SU-DHL-6 (cell line): ENCODE measurements around the gene NANOS3.

Experiments used
- H2AFZ ChIP-seq: fragments of 200-600 bp; sonication (generic); 2 replicates; pipeline ENCODE4 v1.6.1; 2014; ENCODE audit warnings: low read depth, mild to moderate bottlenecking, moderate library complexity, mixed read lengths, antibody characterized with exemption, low read length; ENCODE audit not compliant: severe bottlenecking
- H3F3A ChIP-seq: fragments of 200-600 bp; shearing (Covaris generic); 2 replicates; pipeline ENCODE4 v1.6.0; 2016; ENCODE audit warnings: antibody characterized with exemption, mild to moderate bottlenecking; ENCODE audit not compliant: insufficient read depth
- H3K27ac ChIP-seq: fragments of 200-600 bp; sonication (generic); 2 replicates; pipeline ENCODE4 v1.5.1; 2016; ENCODE audit warnings: low read depth, mild to moderate bottlenecking, low read length, moderate library complexity, mixed read lengths
- H3K27me3 ChIP-seq: fragments of 200-600 bp; sonication (generic), shearing (Covaris generic); 2 replicates; pipeline ENCODE4 v1.6.0; 2014; ENCODE audit warnings: mild to moderate bottlenecking, low read length
- H3K36me3 ChIP-seq: fragments of 200-600 bp; sonication (generic); 2 replicates; pipeline ENCODE4 v1.6.1; 2014; ENCODE audit warnings: mild to moderate bottlenecking, low read length, mixed read lengths
- H3K4me2 ChIP-seq: fragments of 300-600, 200-600 bp; shearing (Covaris generic), sonication (generic); 2 replicates; pipeline ENCODE4 v1.6.0; 2014; ENCODE audit warnings: low read length, low read depth, mild to moderate bottlenecking; ENCODE audit not compliant: poor library complexity, severe bottlenecking
- H3K4me3 ChIP-seq: fragments of 200-600 bp; sonication (generic); 2 replicates; pipeline ENCODE4 v1.5.1; 2014; ENCODE audit warnings: antibody characterized with exemption, low read length, mild to moderate bottlenecking, mixed read lengths; ENCODE audit not compliant: insufficient read depth, poor library complexity, severe bottlenecking
- H3K79me2 ChIP-seq: fragments of 200-600 bp; sonication (generic); 2 replicates; pipeline ENCODE4 v1.6.1; 2014; ENCODE audit warnings: mild to moderate bottlenecking, low read length, moderate library complexity; ENCODE audit not compliant: insufficient read depth
- H3K9ac ChIP-seq: fragments of 200-600 bp; sonication (generic); 2 replicates; pipeline ENCODE4 v1.7.0; 2014; ENCODE audit warnings: mild to moderate bottlenecking, low read length
- H3K9me2 ChIP-seq: fragments of 200-600 bp; sonication (generic); replicated peaks from 2 replicates; pipeline ENCODE4 v1.6.1; 2014; ENCODE audit warnings: low read length; ENCODE audit not compliant: insufficient read depth
- H3K9me3 ChIP-seq: fragments of 200-600 bp; sonication (generic); 2 replicates; pipeline ENCODE4 v1.6.1; 2014; ENCODE audit warnings: low read length, mixed read lengths; ENCODE audit not compliant: insufficient read depth
- H4K20me1 ChIP-seq: fragments of 200-600 bp; sonication (generic); 2 replicates; pipeline ENCODE4 v1.6.1; 2014; ENCODE audit warnings: low read depth, mild to moderate bottlenecking, antibody characterized with exemption, low read length, moderate library complexity, mixed read lengths
- CTCF ChIP-seq: fragments of 200-600 bp; sonication (generic); IDR thresholded peaks from one replicate; pipeline ENCODE4 v1.5.1; 2017; ENCODE audit warnings: antibody characterized with exemption, mild to moderate bottlenecking, low read length, moderate library complexity; ENCODE audit not compliant: insufficient read depth, poor library complexity, severe bottlenecking
- EZH2phosphoT487 ChIP-seq: fragments of 200-600 bp; sonication (generic), shearing (Covaris generic); conservative IDR thresholded peaks from 2 replicates; pipeline ENCODE4 v1.6.1; 2018; ENCODE audit warnings: mild to moderate bottlenecking, antibody characterized with exemption, low read length, moderate library complexity, mixed read lengths

NANOS3 gene

GRCh38 chr19:13861392-13861713 lies 15.6 kb upstream of the NANOS3 start:
- no peak overlapping the region for H3K4me3 ChIP-seq
- no peaks in the 10 kb centered on the region for H3K79me2 ChIP-seq
- H4K20me1 ChIP-seq, result no peaks in the 10 kb centered on the region
- H3K27me3 ChIP-seq, result no peaks in the 10 kb centered on the region
- peak overlapping the region; percentile 55 for H3K4me2 ChIP-seq
- H3K9ac ChIP-seq, result peak overlapping the region; percentile 26; the same call in 1 of the 2 replicates
- no peaks in the 10 kb centered on the region for H3K36me3 ChIP-seq
- no peaks in the 10 kb centered on the region for H3F3A ChIP-seq
- TF ChIP-seq EZH2phosphoT487, result no peak
- TF ChIP-seq CTCF, result no peak
- H3K27ac ChIP-seq, result no peak overlapping the region
- no peaks in the 10 kb centered on the region for H3K9me3 ChIP-seq
- H2AFZ ChIP-seq, result peak overlapping the region; percentile 63
- H3K9me2 ChIP-seq, result no peaks in the 10 kb centered on the region

DNA sequence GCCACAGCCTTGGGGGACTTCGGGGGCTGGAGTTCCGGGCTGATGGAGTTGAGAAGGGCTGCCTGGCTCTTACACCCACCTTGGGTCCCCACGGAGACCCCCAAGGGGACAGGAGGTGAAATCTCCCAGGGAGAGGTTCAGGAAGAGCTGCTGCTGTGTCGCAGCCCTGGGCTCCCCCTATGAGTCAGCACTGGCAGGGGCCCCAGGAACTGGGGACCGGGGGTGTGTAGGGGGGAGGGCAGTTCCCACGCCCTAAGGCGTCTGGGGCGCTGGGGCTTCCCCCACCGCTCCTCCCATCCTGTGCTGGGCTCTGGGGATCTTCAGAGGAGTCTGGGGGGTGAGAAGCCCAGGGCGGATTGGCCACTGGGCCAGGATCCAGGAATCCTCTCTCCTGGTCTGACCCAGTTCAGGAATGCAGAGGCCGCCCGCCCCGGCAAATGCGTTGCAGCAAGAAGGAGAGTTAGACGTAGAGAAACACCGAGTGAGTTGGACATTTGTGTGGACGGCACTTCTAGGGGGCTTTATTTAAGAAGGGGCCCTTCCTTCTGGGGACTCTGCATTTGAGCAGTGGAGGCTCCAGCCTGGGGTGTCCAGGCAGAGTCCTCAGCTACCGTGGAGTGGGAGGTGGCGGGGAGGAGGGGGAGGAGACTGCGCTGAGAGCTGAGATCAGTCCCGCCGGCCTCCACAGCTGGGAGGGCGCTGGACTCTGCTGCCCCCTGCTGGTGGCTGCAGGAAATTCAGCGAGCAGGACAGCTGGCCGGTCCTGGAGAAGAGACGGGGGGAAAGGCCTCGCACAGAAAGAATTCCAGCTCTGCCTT lies 15.0 kb upstream of the NANOS3 start:
- H3K9ac ChIP-seq, result peak overlapping the region; percentile 26; the same call in 1 of the 2 replicates
- peak overlapping the region; percentile 28 for H3K4me3 ChIP-seq
- no peak overlapping the region for H3K27ac ChIP-seq
- no peaks in the 10 kb centered on the region for H3F3A ChIP-seq
- TF ChIP-seq EZH2phosphoT487 (no peak), CTCF (peak; percentile 71)
- H4K20me1 ChIP-seq, result no peaks in the 10 kb centered on the region
- no peaks in the 10 kb centered on the region for H3K79me2 ChIP-seq
- H3K36me3 ChIP-seq, result no peaks in the 10 kb centered on the region
- H3K4me2 ChIP-seq, result peak overlapping the region; percentile 55
- no peaks in the 10 kb centered on the region for H3K27me3 ChIP-seq
- H2AFZ ChIP-seq, result peak overlapping the region; percentile 63
- no peaks in the 10 kb centered on the region for H3K9me2 ChIP-seq
- no peaks in the 10 kb centered on the region for H3K9me3 ChIP-seq

DNA sequence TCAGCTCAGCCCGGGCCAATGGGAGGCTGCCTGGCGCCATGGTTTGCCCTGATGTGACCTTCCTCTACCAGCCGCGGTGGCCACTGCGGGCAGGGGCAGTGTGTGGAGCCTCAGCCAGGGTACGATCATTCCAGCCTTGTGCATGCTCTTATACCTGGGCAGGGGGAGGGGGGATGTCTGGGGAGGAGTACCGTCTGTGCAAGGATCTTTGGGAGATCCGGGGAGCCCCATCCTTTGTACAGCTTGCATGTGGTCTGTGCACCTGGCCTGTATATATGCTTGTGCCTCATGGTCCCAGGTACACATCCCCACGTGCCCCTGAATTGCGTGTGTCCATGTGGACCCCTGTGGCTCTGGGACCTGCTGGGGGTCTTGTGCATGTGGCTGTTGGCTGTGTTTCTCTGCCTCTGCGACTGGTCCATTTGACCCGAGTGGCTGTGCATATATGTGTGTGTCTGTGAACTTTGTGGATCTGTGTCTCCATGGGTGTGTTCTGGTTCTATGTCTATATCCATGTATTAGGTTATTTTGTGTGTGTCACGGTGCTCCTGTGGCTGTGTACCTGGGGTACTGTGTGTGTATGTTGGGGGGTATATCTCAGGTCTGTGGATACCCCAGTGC lies 12.8 kb upstream of the NANOS3 start:
- no peak overlapping the region for H3K9ac ChIP-seq
- no peaks in the 10 kb centered on the region for H3K9me3 ChIP-seq
- H3K27me3 ChIP-seq, result no peaks in the 10 kb centered on the region
- no peak overlapping the region for H3K27ac ChIP-seq
- H3K4me3 ChIP-seq, result no peak overlapping the region
- H4K20me1 ChIP-seq, result no peaks in the 10 kb centered on the region
- H3F3A ChIP-seq, result no peaks in the 10 kb centered on the region
- H3K36me3 ChIP-seq, result no peaks in the 10 kb centered on the region
- H3K9me2 ChIP-seq, result no peaks in the 10 kb centered on the region
- TF ChIP-seq EZH2phosphoT487 (no peak), CTCF (no peak)
- no peak overlapping the region for H3K4me2 ChIP-seq
- H3K79me2 ChIP-seq, result no peaks in the 10 kb centered on the region
- H2AFZ ChIP-seq, result no peak overlapping the region
